Activated naive CD4-positive, alpha-beta T cell (primary cell): ENCODE results near the gene UBIAD1.
"Not testable (repeated sequence)": the region's sequence is repeated elsewhere in the genome, so short reads cannot be mapped to it uniquely, and the experiment has no call there.

Experiments used
- DNase-seq, 4 experiments: peaks; one replicate each; lab custom pipeline; 2025; lab: John Stamatoyannopoulos, UW

UBIAD1 gene

GRCh38 chr1:11272832-11273594 lies at the start of gene UBIAD1:
Gene UBIAD1 (plus strand): TSS chr1:11273198. CDS start chr1:11273532, 334 bp downstream.
- DNase-seq, result peak; percentile 70 to 88 (median 80)

GRCh38 chr1:11227106-11228077 lies 45.6 kb upstream of the UBIAD1 start:
- no peak for DNase-seq

- no peak for DNase-seq
These were observed 43.8 kb upstream of the UBIAD1 start for GRCh38 chr1:11229203-11229602.

GRCh38 chr1:11233208-11233607 lies 39.8 kb upstream of the UBIAD1 start:
- no peak for DNase-seq

GRCh38 chr1:11237356-11237755 lies 35.6 kb upstream of the UBIAD1 start:
- DNase-seq, result no peak

GRCh38 chr1:11238311-11238710 lies 34.7 kb upstream of the UBIAD1 start:
- DNase-seq, result no peak

- DNase-seq, result no peak
These were observed 27.8 kb upstream of the UBIAD1 start for GRCh38 chr1:11245248-11245647.

- no peak for DNase-seq
These were observed 26.9 kb upstream of the UBIAD1 start for GRCh38 chr1:11245904-11246719.

- DNase-seq, result no peak
These were observed 24.8 kb upstream of the UBIAD1 start for GRCh38 chr1:11248169-11248568.

- no peak for DNase-seq
These were observed 20.5 kb upstream of the UBIAD1 start for GRCh38 chr1:11252538-11252937.

GRCh38 chr1:11253226-11253625 lies 19.8 kb upstream of the UBIAD1 start:
- no peak for DNase-seq

GRCh38 chr1:11256299-11256698 lies 16.7 kb upstream of the UBIAD1 start:
- DNase-seq, result no peak

- peak; percentile 85 to 91 (median 89) for DNase-seq
These were observed 10.6 kb upstream of the UBIAD1 start, which contains the start of gene MTOR for GRCh38 chr1:11262171-11263049. Gene MTOR (minus strand): TSS chr1:11262551. CDS start chr1:11259409, 3,142 bp downstream.

GRCh38 chr1:11266268-11267074 lies 6.5 kb upstream of the UBIAD1 start:
- DNase-seq, result no peak

- not testable (repeated sequence) for DNase-seq
These were observed 5.4 kb upstream of the UBIAD1 start for GRCh38 chr1:11267350-11268337.

- no peak for DNase-seq
These were observed 510 bp upstream of the UBIAD1 start for GRCh38 chr1:11272544-11272831.

GRCh38 chr1:11273595-11274234 lies 717 bp downstream of the UBIAD1 start:
- no peak for DNase-seq

GRCh38 chr1:11279152-11279551 lies 6.2 kb downstream of the UBIAD1 start:
- no peak for DNase-seq
